NCI-H1105 (cell line): ENCODE results near the gene CDK4.
A peak's percentile ranks its signal among the peaks of the same experiment; 100 is the strongest.

Experiments
- DNase-seq: peaks from one replicate; lab custom pipeline; 2025; lab: John Stamatoyannopoulos, UW

Gene CDK4

DNA sequence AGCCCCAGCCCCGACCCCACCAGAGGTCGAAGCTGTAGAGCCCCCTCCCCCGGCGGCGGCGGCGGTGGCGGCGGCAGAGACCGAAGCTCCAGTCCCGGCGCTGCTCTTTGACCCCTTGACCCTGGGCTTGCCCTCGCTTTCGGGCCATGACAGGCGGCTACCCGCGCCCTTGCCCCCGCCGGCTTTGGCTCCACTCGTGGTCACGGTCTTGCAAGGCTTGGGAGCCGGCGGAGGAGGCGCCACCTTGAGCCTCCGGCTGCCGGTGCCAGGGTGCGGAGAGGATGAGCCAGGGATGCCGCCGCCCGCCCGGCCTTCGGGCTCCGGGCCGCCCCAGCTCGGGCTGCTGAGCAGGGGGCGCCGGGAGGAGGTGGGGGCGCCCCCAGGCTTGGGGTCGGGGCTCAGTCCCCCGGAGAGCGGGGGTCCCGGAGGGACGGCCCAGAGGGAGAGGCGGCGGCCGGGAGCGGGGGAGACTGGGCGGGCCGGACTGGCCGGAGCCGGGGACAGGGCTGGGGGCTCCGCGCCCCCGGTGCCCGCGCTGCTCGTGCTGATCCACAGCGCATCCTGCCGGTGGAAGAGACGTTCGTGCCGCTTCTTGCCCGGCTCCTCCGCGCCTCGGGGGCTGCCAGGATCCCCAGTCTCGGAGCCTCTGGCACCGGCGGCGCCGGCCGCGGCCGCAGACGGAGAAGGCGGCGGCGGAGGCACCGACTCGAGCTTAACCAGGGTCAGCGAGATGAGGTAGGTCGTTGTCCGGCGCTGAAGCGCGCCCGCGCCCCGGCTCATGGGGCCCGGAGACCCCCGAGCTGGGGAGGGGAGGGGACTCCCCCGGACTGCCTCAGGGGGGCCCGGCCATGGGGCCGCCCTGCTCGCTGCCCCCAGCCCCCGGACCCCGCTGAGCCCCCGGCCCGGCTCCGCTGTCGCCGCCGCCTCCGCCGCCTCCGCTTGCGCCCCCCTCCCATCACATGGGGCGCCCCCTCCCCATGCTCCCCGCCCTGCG lies 14.3 kb downstream of the CDK4 start:
- DNase-seq: no peak

DNA sequence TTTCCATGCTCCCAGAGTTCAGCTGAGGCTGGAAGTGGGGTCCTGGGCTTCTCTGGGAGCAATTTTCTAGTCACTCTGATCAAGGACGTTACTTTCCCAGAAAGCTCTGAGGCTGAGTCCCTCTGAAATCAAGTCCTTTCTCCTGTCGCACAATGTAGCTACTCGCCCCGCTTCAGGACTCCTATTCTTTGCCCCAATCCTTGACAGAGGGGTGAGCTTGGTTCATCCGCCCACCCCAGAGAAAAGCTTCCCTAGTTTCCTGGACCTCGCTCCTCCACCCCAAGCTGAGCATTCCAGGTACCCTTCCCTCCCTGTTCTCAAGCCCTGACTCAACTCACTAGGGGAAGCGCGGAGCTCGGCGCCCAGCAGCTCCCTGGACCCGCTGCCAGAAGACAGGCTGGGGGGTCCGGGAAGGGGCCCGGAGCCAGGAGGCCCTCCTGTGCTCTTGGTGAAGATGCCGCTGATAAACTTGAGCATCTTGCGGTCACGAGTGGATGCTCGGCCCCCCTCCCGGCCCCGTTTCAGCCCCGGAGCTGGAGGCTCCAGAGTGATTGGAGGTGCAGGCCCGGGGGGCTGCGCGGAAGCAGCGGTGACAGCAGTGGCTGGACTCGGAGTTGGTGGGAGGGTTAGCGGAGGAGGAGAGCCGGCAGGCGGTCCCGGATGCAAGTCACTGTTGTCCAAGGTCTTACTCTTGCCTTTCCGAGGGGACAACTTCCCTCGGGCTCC lies 15.2 kb downstream of the CDK4 start:
- DNase-seq: no peak

DNA sequence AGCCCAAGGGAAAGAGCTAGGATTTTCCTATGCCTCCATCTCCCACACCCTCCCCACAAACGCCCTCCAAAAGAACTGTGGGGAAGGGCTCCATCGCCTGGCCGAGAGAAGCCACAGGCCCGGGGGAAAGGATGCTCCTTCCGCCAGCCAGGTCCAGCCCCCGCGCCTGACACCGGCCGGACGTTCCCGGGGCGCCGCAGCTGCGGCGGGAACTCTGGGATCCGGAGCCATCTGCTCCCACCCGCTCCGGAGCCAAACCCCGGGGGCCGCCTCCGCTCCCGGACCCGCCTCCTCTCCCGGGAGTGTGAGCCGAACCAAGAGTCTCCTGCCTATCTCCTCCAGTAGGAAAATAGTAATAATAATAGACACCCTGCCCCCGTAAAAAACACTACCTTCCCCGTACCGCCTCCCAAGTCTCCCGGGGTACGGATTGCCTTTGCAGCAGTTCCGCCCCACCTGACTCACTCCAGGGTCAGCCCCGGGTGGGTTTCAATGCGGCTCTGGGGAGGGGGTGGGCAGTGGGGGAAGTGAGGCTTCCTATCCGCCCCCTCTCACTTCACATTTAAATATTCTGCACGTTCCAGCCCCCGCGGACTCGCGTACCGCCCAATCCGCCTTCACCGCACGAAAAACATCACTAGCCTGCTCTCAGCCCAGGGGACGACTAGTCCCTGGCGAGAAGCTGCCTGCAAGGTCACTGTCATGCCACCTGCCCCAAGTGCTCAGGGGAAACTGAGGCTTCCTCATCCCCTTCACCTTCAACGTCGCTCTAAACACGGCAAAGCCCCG lies 16.0 kb downstream of the CDK4 start:
- no peak for DNase-seq

GRCh38 chr12:57735198-57735855 lies 16.8 kb downstream of the CDK4 start:
- peak; percentile 14 for DNase-seq

DNA sequence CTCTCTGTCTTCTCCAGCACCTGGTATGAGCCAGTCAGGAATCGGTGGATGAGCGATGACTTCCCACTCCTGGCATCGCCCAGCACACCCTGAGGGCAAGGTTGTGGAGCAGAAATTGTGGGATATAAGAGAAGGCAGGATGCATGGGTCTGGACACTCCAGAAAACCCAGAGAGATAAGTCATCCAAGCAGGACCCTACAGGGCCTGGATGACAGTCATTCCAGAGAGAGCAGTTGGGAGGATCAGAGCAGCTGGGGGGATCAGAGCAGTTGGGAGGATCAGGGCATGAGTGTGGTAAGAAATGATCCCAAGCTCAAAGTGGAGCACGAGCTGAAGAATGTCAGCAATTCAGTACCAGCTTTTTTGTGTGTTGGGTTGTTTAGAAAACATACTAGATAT lies 17.5 kb downstream of the CDK4 start:
- no peak for DNase-seq

GRCh38 chr12:57733928-57734327 lies 18.2 kb downstream of the CDK4 start:
- no peak for DNase-seq

DNA sequence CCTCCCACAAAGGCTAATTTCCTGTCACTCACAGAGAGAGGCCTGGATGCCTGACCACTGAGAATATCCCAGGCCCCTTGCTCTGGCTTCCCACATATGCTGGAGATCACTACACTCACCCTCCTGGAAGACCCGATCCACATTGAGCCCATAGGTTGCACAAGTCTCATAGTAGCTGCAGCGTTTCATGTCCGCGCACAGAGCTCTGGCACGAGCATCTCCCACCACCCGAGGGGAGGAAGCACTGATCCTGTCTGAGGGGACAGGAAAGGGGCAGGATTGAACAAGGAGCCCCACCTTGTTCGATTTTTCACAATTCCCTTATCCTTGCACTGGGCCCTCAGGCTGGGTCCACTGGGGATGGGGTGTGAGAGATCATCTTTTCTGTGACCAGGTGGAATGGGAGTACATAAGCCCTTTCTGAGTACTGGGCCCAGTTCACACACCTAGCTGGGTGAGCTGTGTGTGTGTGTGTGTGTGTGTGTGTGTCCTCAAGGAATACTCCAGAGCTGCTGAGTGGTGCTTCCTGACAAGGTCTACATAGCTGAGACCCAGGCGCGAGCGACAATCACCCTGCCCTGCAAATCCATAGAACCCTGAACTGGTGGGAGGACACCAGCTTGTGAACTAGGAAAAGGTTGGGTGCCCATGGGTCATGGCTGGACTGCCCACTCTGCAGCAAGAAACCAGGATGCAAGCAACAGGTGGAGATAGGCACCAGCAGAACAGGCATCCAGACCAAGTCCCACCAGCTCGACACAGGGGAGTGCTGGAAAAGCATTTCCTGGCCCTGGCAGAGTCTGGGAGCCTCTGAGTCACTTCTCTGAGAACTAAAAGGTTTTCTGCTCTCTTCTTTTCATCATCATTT lies 19.1 kb downstream of the CDK4 start:
- DNase-seq: no peak

- DNase-seq: no peak
These were observed 19.8 kb downstream of the CDK4 start for GRCh38 chr12:57732270-57732669.

DNA sequence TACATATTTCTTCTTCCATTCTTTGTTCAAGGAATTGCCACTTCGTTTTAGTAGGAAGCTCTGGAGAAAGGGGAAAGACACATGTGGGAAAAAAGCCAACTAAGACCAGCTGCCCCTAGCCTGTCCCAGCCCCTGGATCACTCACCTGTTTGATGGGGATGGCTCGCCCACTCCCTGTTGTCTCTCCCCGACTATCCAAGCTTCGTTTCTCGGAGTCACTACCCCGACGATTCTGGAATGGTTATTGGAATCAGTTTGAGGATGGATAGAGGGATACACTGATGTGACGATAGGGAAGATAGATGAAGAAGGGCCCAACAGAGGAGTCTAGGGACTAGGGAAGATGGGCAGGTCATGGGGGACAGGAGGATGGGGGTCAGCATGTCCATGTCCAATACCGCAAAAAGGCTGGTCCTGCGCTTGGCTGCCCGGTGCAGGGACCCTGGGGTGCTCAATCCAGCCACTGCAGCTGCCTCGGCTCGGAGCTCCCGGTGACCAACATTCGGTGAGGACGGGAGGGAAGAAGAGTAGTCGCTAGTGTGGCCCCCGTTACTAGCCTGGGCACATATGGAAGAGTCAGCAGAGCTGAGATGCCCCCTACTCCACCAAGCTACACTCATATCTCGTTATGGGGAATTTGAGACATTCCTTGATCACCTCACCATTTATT lies 20.6 kb downstream of the CDK4 start:
- no peak for DNase-seq

GRCh38 chr12:57730336-57731067 lies 21.6 kb downstream of the CDK4 start:
- DNase-seq: no peak

GRCh38 chr12:57729321-57729844 lies 22.7 kb downstream of the CDK4 start:
- DNase-seq: no peak

- no peak for DNase-seq
These were observed 24.2 kb downstream of the CDK4 start for GRCh38 chr12:57727758-57728395.

GRCh38 chr12:57726884-57727757 lies 25.0 kb downstream of the CDK4 start:
- DNase-seq: no peak

DNA sequence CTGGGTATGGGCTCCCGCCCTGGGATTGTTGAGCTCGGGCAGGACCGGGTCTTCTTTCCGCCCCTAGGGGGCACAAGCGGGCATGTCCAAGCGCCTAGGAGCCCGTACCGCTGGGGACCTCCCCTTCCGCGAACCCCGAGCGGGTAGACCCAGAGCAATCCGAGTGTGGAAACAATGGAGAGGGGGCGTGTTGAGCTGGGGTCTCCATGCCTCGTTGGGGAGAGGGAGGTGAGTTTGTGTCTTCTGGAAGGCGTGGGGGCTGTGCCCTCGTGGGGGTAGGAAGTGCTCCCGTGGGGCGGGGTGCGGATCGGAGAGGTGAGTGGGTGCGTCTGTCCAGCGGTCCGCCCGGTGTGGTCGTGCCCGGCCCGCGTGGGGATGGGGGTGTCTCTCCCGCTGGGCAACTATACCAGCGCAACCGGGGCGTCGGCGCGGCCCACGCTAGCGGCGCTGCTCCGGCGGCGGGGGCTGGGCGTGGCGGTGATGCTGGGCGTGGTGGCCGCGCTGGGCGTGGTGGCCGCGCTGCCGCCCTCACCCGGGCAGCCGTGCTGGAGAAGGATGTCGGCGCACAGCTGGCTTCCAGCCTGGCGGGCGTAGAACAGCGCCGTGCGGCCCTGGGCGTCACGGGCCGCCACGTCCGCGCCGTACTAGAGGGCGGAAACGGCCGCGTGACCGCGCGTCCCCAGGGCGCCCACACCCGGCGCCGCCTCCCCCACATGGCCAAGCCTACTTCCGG lies 25.8 kb downstream of the CDK4 start:
- peak; percentile 62 for DNase-seq

- DNase-seq: no peak
These were observed 26.3 kb downstream of the CDK4 start for GRCh38 chr12:57725851-57726150.

- no peak for DNase-seq
These were observed 27.0 kb downstream of the CDK4 start for GRCh38 chr12:57724936-57725740.
